Stimulated activated CD8-positive, alpha-beta memory T cell treated with anti-CD3 and anti-CD28 coated beads, Interleukin-12 subunit alpha, Interleukin-12 subunit beta, amount 100 ng/mL, for 1 hour (primary cell): ENCODE data around the gene RBM33.
"Not testable (repeated sequence)": the region's sequence is repeated elsewhere in the genome, so short reads cannot be mapped to it uniquely, and the experiment has no call there.

Experiments used
- DNase-seq: peaks from one replicate; pipeline ENCODE4 v3.0.0-alpha.2; 2020; ENCODE audit warnings: low read depth

The RBM33 gene

DNA sequence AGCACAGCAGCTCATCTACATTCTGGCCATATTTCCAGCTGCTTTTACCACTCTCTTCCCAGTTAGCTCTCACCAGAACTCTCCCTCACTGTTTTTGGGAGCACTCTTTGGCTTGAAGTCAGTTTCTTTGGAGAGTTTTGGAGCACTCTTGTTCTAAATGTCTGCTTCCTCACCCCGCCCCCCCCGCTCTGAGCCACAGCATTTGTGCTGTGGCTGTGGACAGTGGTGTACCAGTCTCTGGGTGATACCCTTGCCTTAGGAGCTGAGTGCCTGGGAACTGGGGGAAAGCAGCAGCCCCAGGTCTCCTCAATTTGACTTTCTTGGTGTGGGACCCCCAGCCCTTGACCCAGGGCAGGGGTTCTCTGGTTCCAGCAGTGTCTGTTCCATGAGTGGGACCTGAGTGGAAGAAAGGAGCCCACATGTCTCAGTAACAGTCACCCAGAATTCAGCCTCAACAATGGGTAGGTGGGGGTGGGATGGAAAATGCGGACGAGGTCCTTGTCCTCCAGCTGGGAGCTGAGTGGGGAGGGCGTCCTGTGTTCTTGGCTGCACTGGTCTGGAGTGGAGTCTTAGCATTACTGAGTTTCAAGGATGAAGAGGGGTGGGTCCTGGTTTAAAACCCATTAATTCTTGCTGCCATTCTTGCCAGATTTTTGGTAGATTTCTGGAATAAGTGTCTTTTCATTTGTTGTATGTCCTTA, 18.0 kb downstream of the RBM33 start:
- DNase-seq, result no peak

DNA sequence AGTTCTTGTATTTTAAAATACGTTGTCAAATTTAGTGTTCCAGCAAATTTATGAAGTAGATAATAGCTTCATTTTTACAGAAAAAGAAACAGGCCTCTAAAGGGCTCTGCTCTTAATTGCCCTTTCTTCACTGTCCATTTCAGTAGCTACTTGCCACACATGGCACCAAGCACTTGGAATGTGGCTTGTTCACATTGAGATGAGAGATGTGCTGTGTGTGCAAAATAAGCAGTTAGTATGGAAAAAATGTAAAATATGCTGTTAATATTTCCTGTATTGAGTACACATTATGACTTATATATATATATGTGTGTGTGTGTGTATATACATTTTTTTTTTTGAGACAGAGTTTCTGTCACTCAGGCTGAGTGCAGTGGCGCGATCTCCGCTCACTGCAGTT, 19.5 kb downstream of the RBM33 start:
- DNase-seq, result no peak

DNA sequence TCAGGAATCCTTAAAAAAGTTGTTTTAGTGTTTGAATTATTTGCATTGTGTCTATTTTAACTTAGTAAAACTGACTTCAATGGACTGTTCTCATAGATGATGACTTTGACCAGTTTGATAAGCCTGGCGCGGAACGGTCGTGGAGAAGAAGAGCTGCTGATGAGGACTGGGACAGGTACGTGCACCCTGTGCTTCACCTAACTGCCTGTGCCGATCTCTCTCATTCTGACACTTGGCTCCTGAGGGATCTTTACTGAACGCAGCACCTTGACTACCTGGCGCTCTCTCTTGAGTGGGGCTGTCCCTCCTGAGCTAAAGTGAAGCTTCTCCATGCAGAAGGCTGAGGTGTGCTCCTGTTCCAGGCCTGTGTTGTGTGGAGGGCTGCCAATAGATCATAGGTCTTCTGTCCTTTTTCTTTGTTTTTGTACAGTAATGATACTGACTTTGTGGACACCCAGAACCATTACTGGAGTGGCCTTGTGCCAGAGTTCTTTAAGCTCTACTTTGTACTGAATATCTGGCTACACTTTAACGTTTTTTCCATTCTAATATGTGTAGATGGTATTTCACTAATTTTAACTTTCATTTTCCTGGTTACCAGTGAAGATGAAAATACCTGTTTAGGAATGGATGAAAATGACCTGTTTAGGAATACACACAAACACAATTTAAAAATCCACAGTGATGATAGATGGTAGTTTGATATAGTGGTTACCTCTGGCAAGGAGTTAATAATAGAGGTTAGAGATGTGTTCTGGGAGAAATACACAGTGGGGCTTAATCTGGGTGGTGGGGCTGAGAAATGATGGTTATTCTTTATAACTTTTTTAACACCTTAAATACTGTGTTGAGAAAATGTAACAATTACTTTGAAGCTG, 20.9 kb downstream of the RBM33 start:
- no peak for DNase-seq

DNA sequence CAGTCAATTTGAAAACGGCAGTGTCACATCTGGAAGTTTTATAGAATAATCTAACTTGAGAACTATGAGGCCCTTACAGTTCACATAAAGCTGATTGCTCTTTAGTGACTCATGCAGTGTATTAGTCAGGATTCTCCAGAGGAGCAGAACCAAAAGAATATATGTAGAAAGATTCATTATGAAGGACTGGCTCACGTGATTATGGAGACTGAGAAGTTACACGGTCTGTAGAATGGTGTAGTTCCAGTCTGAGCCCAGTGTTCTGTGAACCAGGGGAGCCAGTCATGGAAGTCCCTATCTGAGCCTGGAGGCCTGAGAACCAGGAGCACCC, 21.5 kb downstream of the RBM33 start:
- no peak for DNase-seq

DNA sequence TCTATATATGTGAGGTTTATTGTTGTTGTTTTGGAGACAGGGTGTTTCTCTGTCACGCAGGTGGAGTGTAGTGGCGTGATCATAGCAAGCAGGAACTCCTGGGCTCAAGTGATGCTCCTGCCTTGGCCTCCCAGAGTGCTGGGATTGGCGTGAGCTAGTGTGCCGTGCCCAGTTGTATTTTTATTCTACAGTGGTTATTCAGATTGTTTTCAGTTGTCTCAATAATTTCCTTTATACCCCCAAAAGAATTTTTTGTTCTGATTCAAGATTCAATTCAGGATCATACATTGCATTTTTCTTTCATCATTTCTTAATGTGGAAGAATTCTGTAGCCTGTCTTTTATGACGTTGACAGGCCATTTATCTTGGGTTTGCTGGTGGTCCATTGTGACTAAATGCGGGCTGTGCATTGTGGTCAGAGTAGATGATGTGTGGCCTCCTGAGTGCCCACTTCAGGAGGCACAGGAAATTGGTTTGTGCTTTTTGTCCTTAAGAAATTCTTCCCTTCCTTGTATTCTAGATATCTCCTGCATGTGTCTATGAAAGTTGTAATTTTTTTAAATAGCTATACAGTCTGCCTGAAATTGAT, 22.9 kb downstream of the RBM33 start:
- DNase-seq, result no peak

DNA sequence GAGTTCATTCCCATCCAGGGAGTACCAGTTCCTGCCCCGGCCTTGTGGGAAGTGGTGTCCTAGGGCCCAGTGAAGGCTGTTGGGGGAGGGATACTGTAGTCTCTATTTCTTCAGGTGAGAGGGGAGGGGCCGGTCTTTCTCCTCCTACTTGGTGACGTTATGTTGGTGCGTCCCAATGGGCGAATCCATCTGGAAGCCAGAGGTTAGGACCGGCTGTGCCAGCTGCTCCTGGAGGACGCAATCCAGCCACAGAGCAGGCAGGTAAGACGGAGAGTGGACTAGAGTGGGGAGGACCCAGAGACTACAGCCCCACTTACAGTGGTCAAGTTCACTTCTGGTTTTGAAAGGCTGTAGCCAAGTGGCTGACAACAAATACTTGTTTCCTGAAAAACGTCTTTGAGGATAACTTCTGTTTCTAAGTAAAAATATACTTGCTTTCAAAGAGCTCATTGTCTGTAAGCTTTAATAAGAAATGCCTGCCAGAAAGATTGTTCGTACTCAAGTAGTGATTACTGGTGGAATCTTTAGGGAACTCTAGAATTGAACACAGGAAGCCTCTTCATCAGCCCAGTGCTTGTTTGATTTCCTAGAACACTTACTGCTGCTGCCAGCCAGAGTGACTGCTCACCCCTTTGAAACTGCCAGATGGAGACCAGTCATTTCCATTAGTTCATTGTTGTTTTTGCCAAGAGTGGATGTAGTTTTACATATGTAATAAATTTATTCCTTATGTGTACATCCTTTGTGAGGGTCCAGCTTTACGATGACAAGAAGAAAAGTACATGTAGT, 25.4 kb downstream of the RBM33 start:
- DNase-seq, result no peak

DNA sequence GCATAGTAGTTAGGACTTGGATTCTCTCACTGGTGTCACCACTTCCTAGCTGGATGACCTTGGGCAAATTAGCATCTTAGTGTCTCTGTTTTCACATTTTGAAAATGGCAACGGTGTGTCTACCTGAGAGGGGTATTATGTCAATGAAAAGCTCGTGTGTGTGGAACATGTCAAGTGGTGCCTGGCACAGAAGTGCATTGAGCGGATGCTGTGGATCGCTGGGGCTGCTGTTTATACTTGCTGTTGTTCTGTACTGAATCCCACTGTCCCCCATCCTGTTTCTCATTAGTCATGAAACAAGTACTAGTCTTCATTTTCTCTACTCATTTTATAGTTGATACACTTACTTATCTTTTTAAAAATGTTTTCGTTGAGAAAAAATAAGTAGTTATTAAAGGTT, 26.1 kb downstream of the RBM33 start:
- DNase-seq, result no peak

DNA sequence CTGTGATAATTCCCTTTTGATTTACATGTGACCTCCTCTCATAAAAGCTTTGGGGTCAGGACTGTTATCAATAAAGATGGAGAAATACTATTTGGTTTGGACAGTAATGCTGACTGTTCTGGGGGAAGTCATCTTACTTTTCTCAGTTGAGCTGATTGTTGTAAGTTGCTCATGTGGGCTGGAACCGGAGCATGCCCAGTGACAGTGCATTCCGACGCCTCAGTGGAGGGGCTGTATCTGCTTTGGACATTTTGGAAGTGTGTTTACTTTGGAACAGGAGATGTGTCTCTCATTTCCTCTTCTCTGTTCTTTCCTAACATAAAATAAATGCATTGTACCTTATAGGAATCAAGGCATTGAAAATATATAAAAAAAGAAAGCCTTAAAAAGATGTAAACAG, 30.1 kb downstream of the RBM33 start:
- no peak for DNase-seq

DNA sequence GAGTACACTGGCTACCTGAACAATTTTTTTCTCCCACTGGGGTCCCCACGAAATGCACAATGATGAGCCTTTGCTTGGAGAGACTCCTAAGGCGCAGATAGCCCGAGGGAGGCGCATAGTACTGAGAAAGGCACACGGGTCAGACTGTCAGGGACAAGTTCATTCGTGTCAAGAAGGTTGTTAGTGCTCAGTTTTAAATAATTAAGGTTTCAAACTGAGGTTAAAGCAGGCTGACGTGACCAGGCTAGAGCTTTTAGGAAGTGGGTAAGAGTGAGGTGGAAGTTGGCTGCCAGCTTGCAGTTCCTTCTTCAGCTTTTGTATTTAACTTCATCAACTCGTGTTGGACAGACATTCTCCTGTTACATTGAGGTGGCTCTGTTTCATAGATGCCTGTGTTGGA, 31.6 kb downstream of the RBM33 start:
- no peak for DNase-seq

DNA sequence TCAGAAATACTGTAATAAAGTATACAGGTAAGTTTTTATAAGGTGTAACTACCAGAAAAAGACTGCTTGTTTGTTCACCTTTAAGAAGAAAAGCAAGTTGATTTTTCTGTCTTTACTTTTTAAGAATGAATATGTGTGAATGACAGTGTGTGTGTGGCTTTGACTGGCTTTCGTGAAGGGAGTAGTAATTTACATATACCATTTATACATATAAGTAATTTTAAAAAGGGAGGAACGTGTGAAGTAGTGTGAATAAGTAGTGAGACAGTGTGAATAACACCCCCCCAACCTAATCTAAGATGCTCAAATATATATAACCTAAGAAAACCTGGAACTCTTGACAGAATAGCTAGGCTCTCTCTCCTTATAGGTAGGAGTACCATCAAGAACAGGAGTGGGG, 33.2 kb downstream of the RBM33 start:
- DNase-seq, result no peak

DNA sequence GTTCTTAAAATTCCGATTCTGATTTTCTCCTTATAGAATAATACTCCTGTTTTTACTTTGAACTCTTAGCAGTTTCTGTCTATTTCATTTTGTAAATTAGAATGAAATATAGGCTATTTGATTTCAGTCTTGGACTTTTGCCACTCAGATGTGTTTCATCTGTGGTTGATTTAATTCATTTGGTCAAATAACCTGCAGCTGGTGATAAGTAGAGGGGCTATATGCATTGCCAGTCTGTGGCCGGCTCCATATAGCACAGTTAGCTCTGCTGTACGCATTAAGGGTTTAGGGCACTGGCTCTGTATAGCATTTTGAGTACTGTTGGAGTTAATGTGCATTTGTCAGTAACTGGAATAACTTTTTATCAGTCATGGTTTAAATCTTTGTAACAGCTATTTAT, 35.7 kb downstream of the RBM33 start:
- DNase-seq, result no peak

DNA sequence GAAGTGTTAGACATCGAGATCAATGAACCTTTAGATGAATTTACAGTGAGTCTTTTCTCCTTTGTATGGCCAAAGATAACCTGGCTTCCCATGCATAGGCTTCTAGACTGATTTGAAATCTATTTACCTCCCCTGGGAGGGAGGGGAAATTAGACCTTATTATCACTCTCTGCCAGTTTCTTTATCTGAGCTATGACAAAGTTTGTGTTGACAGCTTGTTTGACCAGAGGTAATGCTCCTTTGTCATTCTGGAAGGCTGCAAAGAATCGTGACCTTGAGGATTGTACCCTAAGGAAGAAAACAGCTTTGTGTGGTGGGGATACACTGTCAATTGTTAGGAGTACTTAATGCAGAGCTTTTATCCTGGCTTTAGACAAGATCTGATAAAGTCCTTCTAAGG, 36.4 kb downstream of the RBM33 start:
- no peak for DNase-seq

DNA sequence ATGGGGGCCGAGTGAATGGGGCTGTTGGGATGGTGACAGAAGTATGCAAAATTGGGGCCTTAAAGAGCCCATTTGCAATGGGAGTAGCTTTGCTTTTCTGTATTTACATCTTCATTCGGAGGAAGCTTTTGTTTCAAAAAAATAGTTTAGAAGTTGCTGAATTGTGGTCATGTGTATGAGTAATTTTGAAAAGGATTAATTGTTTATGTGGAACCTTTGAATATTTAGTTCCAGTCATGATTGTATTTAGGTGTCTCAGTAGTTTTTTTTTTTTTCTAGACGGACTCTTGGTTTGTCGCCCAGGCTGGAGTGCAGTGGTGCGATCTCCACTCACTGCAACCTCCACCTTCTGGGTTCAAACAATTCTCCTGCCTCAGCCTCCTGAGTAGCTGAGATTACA, 37.2 kb downstream of the RBM33 start:
- DNase-seq, result no peak

DNA sequence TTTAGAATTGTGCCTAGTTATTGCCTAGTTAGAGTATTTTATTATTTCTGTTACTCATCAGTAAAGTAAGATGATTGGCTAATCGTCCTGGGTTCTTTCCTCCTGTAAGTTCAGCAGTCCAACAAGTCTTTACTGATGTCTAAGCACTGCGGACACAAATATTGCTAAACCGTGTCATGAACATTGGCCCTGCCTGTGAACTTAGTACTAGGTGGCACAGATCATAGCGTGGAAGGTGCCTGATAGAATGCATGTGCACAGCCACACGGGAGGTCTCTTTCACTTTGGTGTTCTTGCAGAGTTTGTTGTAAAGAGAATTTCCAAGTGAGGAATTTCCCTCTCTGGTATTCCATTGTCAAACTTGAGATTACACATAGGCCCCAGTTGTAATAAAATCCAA, 38.0 kb downstream of the RBM33 start:
- no peak for DNase-seq

DNA sequence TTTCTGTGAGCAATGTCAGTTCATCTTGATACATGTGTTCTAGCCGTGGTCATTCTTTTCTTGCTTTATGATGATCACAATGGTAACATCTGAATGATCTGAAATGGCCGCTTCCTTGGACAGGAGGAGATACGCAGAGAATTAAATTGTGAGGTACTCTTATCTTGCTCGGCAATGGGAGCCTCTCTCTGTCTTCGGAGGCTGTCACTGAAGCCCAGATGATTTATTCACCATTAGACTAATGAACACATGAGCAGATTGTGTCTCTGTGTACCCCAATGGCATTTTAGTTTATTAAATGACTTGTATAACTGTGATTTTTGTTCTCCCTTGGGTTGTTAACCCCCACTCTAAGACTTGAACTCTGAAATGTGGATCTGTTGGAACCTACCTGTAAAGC, 38.6 kb downstream of the RBM33 start:
- no peak for DNase-seq

DNA sequence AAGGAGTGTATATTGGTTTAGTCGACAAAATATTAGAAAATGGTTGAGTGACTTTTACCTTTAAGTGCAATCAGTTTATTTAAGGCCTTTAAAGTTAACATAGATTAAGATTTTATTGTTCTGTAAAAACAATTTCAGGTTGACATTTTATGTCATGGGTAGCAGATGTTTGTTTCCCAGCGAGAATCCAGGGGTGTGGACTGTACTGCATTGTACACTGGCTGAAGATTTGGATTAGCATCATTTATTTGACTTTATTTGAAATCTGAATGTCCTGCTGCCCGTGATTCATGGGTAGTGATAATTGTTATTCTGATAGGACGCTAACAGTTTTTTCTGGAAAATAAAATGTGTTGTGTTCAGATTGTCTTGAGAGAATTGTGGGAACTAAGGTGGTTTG, 39.3 kb downstream of the RBM33 start:
- no peak for DNase-seq

DNA sequence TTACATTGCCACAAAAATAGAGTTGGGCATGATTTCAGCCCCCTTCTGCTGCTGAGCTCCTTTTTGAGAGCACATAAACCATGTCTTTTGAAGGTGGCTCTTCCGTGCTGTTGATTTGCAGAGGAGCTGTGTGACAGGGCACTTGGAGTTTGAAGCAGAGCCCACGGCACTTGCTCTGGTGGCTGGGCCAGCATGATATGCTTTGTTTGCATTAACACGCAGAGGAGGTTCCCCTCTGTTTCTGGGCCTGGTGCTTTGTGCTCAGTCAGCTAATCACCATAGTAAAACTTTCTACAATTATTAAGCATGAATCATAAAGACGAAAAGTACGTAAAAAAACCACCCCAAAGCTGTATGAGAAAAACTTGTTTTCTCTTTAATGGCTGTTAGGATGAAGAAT, 40.1 kb downstream of the RBM33 start:
- no peak for DNase-seq

DNA sequence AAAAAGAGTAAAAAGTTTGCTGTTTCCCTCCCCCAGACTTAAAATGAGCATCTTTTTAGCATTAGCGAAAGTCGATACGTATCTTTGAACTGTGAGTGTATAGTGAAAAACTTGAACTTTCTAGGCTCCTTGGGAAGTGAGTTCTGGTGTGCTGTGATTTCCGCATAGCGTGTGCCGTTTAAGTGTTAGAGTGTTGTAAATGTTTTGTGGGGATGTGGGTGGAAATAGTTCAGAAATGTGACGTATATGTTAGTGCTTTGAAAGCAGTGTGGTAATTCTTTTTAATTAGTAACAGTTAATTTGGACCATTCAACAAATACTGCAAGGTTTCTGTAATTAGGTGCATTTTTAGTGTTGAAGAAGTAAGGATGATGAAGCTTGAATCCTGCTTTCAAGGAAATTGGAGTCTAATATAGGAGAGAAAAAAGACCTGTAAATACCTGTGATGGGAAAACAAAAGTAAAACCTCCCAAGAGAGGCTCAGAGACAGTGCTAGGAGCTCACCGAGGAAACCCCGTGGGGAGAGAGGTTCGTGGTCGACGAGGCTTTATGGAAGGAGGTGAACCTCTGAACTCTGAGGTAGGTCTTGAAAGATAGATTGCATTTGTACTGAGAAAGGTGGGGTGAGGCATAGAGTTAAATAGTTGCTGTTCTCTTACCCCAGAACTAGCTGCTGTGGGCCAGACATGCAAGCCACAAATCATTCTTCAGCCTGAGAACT, 40.8 kb downstream of the RBM33 start:
- no peak for DNase-seq

DNA sequence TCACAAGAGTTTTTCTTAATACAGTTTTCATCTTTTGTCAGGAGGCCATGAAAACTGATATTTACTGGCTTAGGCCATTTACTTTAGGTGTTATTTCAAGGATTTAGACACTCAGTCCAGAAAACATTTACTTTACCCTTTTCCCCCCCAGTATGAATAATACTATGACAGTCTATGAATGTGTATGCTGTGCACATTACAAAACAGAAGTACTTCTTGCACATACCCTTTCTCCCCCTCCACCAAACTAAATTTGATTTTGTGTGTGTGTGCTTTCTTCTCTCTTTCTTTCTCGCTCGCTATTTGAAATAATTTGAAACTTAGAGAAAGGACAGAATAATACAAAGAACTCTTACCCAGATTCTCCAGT, 41.3 kb downstream of the RBM33 start:
- DNase-seq, result no peak

DNA sequence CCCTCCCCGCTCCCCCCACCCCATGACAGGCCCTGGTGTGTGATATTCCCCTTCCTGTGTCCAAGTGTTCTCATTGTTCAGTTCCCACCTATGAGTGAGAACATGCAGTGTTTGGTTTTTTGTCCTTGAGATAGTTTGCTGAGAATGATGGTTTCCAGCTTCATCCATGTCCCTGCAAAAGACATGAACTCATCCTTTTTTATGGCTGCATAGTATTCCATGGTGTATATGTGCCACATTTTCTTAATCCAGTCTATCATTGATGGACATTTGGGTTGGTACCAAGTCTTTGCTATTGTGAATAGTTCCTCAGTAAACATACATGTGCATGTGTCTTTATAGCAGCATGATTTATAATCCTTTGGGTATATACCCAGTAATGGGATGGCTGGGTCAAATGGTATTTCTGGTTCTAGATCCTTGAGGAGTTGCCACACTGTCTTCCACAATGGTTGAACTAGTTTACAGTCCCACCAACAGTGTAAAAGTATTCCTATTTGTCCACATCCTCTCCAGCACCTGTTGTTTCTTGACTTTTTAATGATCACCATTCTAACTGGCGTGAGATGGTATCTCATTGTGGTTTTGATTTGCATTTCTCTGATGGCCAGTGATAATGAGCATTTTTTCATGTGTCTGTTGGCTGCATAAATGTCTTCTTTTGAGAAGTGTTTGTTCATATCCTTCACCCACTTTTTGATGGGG, 42.3 kb downstream of the RBM33 start:
- DNase-seq, result not testable (repeated sequence)

DNA sequence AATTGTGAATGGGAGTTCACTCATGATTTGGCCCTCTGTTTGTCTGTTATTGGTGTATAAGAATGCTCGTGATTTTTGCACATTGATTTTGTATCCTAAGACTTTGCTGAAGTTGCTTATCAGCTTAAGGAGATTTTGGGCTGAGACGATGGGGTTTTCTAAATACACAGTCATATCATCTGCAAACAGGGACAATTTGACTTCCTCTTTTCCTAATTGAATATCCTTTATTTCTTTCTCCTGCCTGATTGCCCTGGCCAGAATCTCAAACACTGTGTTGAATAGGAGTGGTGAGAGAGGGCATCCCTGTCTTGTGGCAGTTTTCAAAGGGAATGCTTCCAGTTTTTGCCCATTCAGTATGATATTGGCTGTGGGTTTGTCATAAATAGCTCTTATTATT, 43.8 kb downstream of the RBM33 start:
- DNase-seq, result not testable (repeated sequence)
